ENCODE data around the gene PSMD1.
"Not testable (repeated sequence)": the region's sequence is repeated elsewhere in the genome, so short reads cannot be mapped to it uniquely, and the experiment has no call there.

DNA sequence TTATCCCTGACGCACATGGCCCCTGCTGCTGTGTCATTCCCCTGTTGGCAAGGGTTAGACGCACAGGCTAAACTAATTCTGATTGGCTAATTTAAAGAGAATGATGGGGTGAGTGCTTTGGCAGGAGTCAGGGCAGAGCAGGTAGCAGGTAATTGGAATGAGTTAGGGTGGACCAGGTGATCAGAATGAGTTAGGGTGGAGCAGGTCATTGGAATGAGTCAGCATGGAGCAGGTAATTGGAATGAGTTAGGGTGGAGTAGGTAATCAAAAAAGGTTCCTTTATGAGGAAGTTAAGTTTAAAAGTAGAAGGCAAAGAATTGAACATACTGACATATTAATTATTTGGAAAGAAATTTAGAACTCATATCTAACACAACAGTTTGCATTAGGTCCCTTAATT lies 43.7 kb downstream of the PSMD1 start:
- not testable (repeated sequence) for TF ChIP-seq EZH2 (IDR thresholded peaks at IDR 0.05; ENCODE audit: borderline replicate concordance, insufficient read depth, low read length, poor library complexity, severe bottlenecking); CTCF (IDR thresholded peaks at IDR 0.05; ENCODE audit: poor library complexity, severe bottlenecking); REST (IDR thresholded peaks at IDR 0.05; ENCODE audit: borderline replicate concordance); POLR2AphosphoS5 (IDR thresholded peaks at IDR 0.05); SMC3 (conservative IDR thresholded peaks at IDR 0.05; ENCODE audit: poor library complexity); MXI1 (conservative IDR thresholded peaks at IDR 0.05; ENCODE audit: poor library complexity, severe bottlenecking); EP300 (conservative IDR thresholded peaks at IDR 0.05; ENCODE audit: poor library complexity, severe bottlenecking); TAF1 (IDR thresholded peaks at IDR 0.05; ENCODE audit: low read depth)
